Fibroblast of skin of back (primary cell): ENCODE measurements around the gene GRM7.

ENCODE experiments used
- DNase-seq: peaks from one replicate; pipeline ENCODE4 v3.0.0-alpha.2; 2013

GRM7 gene

GRCh38 chr3:7158516-7158915 lies 297.6 kb downstream of the GRM7 start:
- DNase-seq, result no peak

GRCh38 chr3:7160689-7161088 lies 299.8 kb downstream of the GRM7 start:
- no peak for DNase-seq

GRCh38 chr3:7166460-7166859 lies 305.5 kb downstream of the GRM7 start:
- DNase-seq, result no peak

- DNase-seq, result no peak
Measured at GRCh38 chr3:7171493-7171892, 310.6 kb downstream of the GRM7 start.

GRCh38 chr3:7172996-7173395 lies 312.1 kb downstream of the GRM7 start:
- DNase-seq, result no peak

- peak; percentile 1 for DNase-seq
Measured at GRCh38 chr3:7188551-7188950, 327.6 kb downstream of the GRM7 start.

- peak; percentile 9 for DNase-seq
Measured at GRCh38 chr3:7190095-7190494, 329.2 kb downstream of the GRM7 start.

- DNase-seq, result no peak
Measured at GRCh38 chr3:7193269-7193668, 332.4 kb downstream of the GRM7 start.

- no peak for DNase-seq
Measured at GRCh38 chr3:7194071-7194835, 333.3 kb downstream of the GRM7 start.

GRCh38 chr3:7195934-7196333 lies 335.0 kb downstream of the GRM7 start:
- DNase-seq, result no peak

GRCh38 chr3:7201784-7202183 lies 340.9 kb downstream of the GRM7 start:
- DNase-seq, result no peak

- no peak for DNase-seq
Measured at GRCh38 chr3:7203969-7204847, 343.3 kb downstream of the GRM7 start.

GRCh38 chr3:7204848-7205156 lies 343.9 kb downstream of the GRM7 start:
- DNase-seq, result no peak

- no peak for DNase-seq
Measured at GRCh38 chr3:7205535-7205934, 344.6 kb downstream of the GRM7 start.

GRCh38 chr3:7205962-7206361 lies 345.0 kb downstream of the GRM7 start:
- no peak for DNase-seq

- DNase-seq, result no peak
Measured at GRCh38 chr3:7207125-7207524, 346.2 kb downstream of the GRM7 start.

- no peak for DNase-seq
Measured at GRCh38 chr3:7207928-7208327, 347.0 kb downstream of the GRM7 start.

- no peak for DNase-seq
Measured at GRCh38 chr3:7209098-7209497, 348.2 kb downstream of the GRM7 start.

- DNase-seq, result no peak
Measured at GRCh38 chr3:7211740-7212139, 350.8 kb downstream of the GRM7 start.

- no peak for DNase-seq
Measured at GRCh38 chr3:7215706-7216105, 354.8 kb downstream of the GRM7 start.

- DNase-seq, result no peak
Measured at GRCh38 chr3:7226393-7226792, 365.5 kb downstream of the GRM7 start.

GRCh38 chr3:7238565-7239295 lies 377.8 kb downstream of the GRM7 start:
- DNase-seq, result no peak

- DNase-seq, result no peak
Measured at GRCh38 chr3:7241584-7242302, 380.8 kb downstream of the GRM7 start.
